NCI-H2227 (cell line): ENCODE results near the gene CCDC43.
"Not testable (repeated sequence)": the region's sequence is repeated elsewhere in the genome, so short reads cannot be mapped to it uniquely, and the experiment has no call there.

Experiments
- DNase-seq: peaks from one replicate; lab custom pipeline; 2025; ENCODE audit not compliant: unreplicated experiment; lab: John Stamatoyannopoulos, UW

The CCDC43 gene, protein sequence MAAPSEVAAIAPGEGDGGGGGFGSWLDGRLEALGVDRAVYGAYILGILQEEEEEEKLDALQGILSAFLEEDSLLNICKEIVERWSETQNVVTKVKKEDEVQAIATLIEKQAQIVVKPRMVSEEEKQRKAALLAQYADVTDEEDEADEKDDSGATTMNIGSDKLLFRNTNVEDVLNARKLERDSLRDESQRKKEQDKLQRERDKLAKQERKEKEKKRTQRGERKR

DNA sequence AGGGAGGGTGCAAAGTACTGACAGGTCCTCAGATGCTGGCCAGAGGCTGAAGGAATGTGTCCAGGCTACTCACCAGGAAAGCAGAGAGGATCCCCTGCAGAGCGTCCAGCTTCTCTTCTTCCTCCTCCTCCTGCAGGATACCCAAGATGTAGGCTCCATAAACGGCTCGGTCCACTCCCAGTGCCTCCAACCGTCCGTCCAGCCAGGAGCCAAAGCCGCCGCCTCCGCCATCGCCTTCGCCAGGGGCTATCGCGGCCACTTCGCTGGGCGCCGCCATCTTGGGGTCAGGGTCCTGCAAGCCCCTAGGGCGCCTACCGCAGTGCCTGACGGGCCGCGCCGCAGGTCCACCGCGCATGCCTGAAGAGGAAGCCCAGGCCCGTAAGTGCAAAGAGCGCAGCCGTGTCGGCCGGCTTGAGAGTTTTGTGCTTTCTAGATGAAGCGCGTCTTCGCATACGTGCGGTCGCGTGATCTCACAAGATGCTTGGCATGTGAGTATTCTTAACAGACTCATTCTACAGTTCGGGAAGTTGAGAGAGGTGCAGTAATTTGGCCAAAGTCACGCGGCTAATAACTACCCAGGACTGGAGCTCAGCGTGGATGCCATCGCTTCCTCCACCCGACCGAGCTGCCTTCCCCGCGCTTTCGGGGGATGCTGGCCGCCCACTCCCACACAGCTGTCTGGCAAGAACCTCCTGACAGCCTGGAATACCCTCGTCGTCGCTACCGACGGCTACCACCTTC lies at the start of gene CCDC43:
TSS of gene CCDC43 (minus strand) at position 300 of the 741 bp plus-strand sequence. CDS start at position 277, 23 bp downstream.
- DNase-seq: peak; percentile 96

DNA sequence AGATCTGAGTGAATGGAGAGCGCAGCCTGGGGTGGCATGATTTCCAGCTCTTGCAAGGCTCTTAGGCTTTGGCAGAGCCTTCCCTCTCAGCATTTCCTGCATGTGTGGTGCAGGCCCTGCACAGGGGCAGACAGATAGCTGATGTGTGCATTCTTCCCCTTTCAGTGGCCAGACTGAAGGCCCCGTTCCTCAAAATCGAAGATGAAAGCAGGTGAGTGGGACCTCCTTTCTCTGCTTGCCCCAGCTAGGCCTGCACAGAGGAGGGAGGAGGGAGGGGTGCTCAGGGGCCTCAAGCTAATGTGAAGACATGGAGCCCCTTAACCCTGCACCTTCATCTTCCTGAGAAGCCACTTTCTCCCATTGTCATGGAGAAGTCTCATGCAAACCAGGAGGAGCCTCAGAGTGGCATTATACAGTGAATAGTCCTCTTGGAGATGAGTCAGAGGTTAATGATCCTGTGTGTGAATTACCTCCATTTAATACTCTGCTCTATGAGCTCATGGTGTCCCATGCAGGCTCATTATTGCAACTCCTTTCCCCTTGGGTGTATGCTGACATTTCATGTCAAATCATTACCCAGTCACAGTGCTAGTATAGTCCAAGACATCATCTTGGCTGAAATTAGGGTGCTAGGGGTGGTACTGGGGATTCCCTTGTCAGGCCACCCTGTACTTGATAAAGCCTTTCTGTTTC lies 48.8 kb upstream of the CCDC43 start:
- peak; percentile 22 for DNase-seq

DNA sequence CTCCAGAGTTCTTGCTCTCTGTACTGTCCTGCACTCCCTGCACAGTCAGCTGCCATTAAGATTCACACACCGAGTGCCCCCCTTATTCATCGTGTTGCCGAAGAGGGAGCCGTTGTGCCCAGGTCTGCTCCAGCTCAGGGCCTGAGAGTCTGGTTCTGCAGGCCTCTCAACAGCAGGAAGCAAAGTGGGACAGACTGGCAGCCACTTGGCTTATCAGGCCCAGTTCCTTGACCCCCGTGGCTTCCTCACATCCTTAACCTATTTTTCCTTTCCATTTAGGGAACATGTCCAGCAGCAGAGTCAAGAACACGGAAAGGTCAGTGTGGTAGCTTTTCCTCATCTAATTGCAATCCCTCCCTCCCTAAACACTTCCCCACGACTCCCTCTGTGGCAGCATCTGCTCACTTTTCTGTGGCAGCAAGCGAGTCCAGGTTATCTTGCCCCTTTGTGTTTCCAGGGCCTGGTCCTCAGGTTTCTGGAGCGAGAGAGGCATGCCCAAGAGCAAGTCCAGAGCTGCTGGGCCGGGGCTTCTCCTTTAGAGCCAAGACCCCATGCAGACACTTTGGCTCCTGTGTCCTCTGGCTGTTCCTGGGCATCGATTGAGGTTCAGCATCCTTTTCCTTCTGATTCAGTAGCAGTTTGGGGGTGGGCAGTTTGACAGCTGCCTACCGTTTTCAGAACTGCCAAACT lies 47.1 kb upstream of the CCDC43 start:
- no peak for DNase-seq

DNA sequence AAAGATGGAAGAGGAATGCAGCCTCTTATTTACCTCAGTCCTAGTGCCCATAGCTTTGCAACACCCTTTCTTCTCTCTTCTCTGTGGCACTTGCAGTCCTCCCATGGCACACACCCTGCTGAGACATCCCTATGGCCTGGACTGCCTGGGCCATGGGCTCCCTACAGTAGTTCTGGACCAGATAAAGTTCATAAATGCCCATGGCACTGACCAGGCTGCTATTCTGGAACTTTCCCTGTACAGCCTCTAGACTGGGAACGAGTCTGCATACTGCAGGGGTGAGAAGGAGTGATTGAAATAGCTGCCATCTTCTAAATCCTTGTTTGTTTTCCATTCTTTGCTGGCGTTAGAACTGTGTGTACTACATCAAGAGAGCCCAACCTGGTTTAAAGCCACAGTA lies 44.7 kb upstream of the CCDC43 start:
- no peak for DNase-seq

DNA sequence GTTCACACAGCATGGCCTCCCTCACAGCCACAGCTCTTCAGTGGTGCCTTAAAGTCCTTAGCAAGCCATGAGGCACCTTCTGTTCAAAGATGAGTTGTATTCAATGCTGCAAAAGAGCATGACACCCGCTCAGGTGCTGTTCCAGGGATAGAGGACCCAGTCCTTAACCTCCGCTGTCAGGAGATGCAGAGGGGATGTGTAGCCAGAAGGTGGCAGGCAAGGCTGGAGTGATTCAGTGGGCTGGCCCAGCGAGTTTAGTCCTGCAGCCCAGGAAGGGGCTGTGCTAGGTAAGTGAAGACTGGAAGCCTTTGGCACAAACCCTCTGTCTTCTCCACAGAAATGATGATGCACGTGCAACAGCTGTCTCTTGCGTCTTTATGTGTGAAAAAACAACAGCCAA lies 44.2 kb upstream of the CCDC43 start:
- peak; percentile 33 for DNase-seq

DNA sequence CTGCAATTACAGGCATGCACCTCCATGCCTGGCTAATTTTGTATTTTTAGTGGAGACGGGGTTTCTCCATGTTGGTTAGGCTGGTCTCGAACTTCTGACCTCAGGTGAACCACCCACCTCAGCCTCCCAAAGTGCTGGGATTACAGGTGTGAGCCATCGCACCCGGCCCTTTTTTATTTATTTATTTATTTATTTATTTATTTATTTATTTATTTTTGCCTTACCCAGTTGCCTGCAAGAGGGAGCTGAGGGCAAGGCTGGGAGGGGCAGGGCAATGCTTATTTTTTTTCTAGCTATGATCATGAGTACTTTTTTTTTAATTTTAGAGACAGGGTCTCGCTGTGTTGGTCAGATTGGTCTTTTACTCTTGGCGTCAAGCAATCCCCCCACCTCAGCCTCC lies 36.5 kb upstream of the CCDC43 start:
- DNase-seq: not testable (repeated sequence)

DNA sequence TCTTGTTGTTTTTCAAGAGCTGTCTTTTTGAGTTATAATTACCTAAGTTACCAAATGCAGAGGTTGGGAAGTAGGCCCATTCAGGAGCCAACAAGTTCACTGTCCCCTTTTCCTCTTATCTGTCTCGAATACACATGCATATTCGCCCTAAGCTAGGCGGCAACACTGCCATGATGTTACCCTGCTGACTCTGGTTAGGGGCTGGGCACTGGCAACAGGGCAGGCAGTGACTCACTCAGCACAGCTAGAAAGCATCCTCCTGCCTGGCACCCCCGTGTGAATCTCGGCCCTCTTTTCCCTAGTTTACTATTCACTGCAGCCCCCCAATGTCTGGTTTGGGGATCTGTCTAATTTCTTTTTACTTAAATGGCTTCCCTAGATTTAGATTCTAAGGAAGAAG lies 32.7 kb upstream of the CCDC43 start:
- DNase-seq: no peak

DNA sequence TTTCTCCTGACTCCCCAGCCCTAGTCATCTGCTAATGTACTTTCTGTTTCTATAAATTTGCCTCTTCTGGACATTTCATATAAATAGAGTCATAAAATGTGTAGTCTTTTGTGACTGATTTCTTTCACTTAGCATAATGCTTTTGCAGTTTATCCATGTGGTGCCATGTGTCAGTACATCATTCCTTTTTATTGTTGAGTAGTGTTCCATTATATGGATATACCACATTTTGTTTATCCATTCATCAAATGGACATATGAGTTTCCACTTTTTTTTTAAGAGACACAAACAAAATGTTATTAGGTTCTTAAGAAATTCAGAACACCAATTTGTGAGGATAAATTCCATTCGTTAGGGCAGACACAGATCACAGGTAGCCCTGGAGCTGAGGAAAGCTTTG lies 29.9 kb upstream of the CCDC43 start:
- no peak for DNase-seq

DNA sequence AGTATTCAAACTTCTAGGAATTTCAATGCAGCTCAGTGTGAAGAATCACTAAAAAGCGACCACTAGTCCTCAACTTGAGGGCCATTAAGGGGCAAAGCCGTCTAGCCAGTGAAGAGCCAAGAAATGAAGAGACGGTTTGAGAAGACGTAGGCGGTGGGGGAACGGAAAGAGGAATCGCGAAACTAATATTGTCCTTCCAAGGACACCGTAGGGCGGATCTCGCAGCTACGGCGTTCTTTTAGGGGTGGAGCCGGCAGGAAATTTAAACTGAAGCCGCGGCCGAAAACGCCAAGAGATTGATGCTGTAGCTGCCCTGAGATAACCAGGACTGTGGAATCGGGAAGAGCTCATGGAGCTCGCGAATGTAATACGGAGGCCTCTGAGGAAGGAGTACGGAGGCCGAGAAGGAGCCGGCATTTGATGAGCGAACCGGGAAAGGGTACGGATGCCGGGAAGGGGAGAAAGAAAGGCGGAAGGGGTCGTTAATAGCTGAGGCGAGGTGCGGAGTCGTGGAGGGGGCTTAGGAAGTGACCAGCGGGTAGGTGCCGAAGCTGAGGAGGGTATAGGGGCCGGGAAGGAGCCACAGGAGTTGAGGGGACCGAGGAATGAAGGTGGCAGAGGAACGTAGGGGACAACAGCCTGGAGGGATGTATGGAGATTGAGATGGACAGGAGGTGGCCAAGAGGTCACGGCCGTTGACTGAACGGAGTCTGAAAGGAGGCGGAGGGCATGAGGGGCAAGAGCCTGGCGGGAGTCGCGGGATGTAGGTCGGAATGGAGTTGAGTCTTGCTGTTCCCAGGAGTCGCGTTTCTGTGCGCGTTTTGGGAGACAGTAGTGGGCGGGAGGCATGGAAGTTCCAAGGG lies 19.1 kb upstream of the CCDC43 start, which contains the start of gene DBF4B:
TSS of gene DBF4B (plus strand) at position 265 of the 863 bp plus-strand sequence. CDS start at position 421, 156 bp downstream.
- peak; percentile 94 for DNase-seq

DNA sequence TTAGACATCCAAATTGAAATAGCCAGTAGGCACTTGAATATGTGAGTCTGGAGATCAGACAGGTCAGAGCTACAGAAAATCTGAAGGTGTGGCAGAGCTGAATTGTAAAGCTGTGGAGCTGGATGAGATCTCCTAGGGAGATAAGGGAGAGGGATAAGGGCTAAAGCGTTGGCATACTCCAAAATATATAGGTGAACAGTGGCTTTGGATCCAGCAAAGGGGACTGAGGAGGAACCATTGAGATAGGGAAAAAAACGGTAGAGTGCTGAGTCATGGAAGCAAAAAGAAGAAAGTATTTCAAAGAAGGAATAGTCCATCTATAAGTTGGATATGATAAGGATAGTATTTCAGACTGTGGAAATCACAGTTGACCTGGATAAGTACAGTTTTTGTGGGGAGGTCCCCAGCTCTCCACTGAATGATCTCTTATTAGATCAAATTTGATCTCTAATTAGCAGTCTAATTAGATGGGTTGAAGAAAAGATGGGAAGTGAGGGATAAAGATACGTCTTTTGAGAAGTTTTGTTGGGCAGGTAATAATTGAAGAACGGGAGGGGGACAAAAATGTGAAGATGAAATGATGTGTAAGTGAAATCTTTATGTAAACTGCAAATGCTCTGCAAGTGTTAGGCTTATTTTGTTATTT lies 18.3 kb upstream of the CCDC43 start:
- DNase-seq: no peak

DNA sequence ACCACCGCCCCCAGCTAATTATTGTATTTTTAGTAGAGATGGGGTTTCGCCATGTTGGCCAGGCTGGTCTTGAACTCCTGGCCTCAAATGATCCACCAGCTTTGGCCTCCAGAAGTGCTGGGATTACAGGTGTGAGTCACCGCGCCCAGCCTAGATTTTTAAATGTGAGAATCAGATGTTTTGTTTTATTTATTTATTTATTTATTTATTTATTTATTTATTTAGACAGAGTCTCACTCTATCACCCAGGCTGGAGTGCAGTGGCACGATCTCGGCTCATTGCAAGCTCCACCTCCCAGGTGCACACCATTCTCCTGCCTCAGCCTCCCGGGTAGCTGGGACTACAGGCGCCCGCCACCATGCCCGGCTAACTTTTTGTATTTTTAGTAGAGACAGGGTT lies 10.7 kb upstream of the CCDC43 start:
- not testable (repeated sequence) for DNase-seq

DNA sequence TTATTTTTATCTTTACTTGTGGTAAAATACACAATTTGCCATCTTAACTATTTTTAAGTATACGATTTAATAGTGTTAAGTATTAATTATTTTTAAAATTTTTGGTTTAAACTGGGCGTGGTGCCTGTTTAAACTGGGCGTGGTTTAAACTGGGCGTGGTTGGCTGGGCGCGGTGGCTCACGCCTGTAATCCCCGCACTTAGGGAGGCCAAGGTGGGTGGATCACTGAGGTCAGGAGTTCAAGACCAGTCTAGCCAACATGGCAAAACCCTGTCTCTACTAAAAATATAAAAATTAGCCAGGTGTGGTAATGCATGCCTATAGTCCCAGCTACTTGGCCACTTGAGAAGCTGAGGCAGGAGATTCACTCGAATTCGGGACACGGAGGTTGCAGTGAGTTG lies 4.0 kb upstream of the CCDC43 start:
- DNase-seq: no peak

DNA sequence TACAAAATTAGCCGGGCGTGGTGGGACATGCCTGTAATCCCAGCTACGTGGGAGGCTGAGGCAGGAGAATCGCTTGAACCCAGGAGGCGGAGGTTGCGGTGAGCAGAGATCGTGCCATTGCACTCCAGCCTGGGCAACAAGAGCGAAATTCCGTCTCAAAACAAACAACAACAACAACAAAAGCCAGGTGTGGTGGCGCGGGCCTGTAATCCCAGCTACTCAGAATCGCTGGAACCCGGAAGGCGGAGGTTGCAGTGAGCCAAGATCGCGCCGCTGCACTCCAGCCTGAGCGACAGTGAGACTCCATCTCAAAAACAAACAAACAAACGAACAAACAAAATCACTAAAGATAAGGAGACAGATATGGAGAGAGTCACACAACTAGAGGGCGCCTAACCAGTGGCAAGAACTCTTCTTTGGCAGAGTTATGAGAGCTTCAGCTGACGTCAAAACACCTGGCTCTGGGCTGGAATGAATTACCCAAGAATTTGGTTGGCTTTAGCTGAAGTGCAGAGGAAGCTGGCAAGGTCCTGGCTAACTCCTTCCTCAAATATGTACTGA lies 1.2 kb upstream of the CCDC43 start:
- peak; percentile 40 for DNase-seq

DNA sequence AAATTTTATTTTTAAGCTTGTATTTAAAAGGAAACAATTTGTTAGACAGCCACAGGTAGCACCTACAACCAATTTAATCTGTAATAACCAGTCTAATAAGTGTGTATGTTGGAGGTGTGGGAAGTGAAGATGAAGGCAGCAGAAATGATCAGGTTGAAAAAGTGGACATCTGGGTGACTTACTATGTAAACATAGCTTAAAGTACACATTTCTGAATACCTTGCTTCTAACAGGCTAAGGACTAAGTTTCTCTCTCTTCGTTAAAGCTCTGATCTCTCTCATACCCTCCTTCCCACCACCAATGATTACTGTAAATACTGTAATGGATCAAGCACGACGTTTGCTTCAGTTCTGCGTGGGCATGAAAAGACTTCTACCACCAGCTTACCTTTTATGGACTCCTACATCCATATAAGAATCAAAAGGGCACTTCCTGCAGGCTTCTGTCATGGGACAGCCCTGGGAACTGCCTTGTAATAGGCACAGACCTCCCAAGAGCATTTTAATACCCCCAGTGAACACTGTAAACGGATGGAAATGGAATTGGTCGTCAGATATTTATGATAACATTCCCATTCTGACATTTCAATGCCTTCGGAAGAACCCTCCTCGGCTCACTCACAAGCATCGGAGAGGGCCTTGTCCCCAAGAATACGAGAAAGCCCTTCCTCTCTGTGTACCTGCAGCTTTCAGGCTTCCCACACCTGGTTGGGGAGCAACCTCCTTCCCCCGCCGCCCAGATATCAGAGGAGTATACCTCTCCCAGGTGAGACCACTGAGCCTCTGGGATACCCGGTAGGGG lies 700 bp downstream of the CCDC43 start:
- DNase-seq: no peak

DNA sequence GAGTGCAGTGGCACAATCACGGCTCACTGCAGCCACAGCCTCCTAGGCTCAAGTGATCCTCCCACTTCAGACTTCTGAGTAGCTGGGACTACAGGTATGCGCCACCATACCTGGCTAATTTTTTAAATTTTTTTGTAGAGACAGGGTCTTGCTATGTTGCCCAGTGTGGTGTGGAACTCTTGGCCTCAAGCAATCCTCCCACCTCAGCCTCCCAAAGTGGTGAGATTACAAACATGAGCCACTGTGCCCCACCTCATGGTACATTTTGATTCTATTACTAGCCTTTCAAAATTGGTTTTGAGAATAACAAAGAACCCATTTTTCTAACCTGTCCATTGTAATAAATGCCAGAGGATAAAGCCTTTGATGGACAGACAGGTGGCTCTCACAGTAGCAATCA lies 1.4 kb downstream of the CCDC43 start:
- DNase-seq: no peak

DNA sequence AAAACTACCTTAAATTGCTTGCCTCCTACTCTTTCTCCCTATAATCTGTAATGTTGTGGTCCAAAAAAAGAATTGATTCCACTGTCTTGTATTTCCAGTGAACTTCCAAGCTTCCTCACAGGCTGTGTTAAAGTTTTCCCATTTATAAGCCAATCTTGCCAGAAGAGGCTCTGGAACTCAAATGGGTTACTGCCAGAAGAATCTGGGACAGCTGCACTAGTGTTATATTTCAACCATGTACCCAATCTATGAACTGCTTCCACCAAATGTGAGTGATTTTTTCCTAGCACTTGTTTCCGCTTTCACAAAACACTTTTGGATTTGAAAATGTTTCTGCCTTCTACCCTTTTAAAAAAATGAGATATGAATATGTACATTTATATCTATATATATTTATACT lies 1.8 kb downstream of the CCDC43 start:
- no peak for DNase-seq

DNA sequence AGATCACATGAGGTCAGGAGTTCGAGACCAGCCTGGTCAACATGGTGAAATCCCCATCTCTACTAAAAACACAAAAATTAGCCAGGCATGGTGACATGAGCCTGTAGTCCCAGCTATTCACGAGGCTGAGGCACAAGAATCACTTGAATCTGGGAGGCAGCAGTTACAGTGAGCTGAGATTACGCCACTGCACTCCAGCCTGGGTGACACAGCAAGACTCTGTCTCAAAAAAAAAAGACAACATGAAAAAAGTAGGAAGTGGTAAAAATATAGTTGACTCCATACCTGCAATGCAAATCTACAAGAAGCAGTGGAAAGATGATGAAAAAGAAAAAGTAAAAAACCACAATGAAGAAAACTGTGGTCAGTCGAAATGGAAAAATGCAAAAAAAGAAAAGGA lies 6.3 kb downstream of the CCDC43 start:
- not testable (repeated sequence) for DNase-seq

DNA sequence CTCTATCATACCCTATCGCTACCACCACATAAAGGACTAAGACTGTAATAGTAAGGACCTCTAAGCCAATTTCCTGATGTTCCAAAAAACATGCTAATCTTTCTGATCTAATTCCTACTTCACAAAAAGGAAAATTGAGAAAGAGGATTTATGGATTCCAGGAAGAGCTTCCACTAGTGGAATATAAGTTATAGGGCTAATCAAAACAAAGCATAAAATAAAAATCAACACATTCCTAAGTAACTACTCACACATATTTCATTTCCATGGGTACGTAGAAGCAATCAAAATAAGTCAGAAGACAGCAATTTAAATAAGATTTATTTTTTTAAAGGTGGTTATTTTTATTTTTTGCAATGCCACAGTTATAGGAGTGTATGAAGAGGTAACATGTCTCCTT lies 12.4 kb downstream of the CCDC43 start:
- no peak for DNase-seq

DNA sequence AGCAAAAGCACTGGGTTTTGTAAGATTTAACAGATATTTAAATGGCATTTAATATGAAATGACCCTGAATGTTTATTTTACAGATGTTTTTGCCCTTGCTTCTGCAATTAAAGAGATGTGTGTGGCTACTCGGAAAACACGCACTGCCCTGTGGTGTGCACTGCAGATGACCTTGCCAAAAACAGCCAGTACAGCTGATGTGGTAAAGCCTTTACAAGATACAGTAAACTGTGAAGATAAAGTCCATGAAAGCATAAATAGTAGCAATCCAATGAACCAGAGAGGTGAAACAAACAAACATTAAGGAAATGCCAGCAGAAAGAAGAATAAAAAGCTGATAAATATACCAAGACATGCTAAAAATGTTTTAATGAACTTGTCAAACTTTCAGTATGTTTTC lies 15.7 kb downstream of the CCDC43 start:
- DNase-seq: no peak
